NCI-H69 (cell line): Measurements from ENCODE around the gene TMEM238.

Experiments
- DNase-seq: peaks from one replicate; lab custom pipeline; 2025; lab: John Stamatoyannopoulos, UW

The TMEM238 gene

DNA sequence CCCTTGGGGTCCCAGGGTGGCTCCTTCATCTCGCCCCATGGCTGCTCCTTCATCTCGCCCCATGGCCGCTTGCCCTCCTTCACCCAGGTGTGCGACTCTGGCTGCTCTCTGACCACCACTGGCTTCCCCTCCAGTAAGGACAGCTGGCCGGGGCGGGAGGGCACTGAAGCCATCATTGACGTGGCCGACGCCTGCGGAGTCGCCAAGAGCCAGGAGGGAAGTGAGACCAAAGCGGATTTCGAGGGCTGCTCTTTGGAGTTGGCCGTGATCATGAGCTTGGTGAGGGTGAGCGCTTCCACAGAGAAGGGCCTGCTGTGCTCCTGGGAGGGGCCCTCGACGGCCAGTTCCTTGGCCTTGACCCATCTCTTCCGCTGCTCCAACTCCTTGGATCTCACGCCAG is 25.6 kb downstream of the TMEM238 start:
- DNase-seq = no peak

DNA sequence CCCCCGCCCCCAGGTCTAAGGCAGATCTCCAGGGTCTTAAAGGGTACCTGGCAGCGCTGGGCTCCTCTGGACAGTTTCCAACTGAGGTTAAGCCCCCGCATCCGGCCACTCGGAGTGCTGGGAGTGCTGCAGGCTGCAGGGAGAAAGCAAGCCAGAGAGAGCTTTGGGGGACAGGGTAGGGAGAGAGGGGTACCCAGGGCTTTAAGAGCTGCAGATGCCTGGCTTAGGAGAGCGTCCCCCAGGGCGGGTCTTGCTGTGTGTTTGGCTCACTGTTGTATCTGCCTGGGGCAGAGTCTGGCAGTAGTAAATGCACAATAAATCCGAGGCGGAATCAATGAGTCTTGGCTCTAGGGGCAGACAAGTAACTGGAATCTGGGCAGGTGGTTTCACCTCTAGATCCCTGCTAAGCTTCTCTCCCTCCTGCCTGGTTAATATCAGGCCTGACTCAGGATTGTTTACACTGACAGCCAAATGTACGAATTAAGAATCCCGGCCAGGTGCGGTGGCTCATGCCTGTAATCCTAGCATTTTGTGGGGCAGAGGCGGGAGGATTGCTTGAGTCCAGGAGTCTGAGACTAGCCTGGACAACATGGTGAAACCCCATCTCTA is 28.8 kb downstream of the TMEM238 start:
- peak; percentile 78 for DNase-seq

DNA sequence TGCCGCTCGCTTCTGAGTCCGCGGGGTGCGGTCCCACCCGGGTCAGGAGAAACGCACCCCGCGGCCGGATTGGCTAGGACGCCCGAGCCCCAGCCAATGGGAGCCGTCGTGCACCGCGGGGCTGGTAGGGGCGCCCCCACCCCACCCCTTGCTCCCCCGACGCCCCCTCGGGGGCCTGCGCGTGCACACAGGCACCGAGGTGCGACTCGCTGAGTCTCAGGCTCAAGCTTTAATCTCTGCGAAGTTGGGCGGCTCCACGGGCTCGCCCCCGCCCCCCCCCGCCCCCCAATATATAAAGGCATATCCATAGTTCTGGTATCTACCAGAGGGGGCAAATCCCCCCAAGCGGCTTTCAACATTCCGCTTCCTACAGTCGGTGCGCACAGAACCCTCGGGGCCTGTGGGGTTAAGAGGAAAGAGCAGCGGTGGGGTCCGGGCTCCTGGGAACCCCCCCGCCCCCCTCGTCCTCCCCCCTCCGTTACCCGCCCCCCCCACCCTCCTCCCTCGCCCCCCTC is 29.3 kb downstream of the TMEM238 start, which contains the start of gene COX6B2:
TSS of gene COX6B2 (minus strand) at position 22 of the 515 bp plus-strand sequence. CDS start 198 bp downstream, outside the sequence.
- DNase-seq = peak; percentile 44

- DNase-seq = peak; percentile 68
These were observed 30.0 kb downstream of the TMEM238 start for GRCh38 chr19:55353803-55354697.

GRCh38 chr19:55353356-55353802 is 30.7 kb downstream of the TMEM238 start:
- DNase-seq = peak; percentile 39

- DNase-seq = no peak
These were observed 31.4 kb downstream of the TMEM238 start for GRCh38 chr19:55352549-55353145.

DNA sequence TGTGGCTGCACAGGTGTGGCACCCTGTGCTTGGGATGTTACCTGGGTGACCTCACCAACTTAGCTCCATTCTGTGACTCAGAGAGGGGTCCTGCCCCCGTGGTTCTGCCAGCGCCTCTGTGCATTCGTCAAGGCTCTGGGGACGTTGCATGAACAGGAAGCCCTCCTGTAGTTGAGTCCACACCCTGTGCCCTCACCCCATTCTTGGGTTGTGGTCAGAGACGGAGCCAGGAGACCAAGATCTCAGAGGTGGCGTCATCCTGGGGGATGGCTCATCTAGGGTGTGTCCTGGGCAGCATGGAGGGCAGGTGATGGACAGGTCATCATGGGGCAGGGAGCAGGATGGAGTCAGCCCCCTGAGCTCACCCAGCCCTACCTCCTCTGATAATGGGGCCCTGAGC is 32.1 kb downstream of the TMEM238 start:
- no peak for DNase-seq

DNA sequence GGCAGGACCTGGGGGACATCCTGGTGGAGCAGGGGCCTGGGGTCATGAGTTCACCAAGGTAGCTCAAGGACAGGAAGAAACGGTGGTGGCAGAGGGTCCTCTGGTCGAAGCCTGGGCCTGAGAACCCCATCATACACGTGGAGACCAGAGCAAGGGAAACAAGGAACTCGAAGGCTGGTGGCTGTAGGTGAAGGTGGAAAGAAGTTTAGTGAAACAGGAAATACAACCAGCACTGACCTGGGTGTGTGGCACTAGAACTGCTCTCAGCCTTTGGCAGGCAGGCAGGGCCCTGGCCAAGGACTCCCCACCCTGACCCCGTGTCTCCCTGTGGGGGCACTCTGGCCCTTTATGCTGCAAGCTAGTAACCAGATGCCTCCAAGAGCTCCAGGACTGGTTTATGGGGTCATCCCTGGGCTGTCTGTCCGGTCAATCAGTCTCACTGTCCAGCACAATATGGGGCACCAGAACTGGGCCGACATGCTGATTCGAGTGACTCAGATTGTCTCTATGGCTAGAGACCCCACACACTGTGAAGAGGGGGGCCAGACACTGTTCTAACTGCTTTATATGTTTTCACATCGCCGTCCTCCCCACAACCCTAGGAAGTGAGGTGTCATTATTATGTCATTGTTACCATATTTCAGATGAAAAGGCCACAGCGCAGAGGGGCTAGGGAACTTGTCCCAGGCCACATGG is 33.3 kb downstream of the TMEM238 start:
- DNase-seq = no peak

- no peak for DNase-seq
These were observed 35.6 kb downstream of the TMEM238 start for GRCh38 chr19:55348317-55349034.

- no peak for DNase-seq
These were observed 36.6 kb downstream of the TMEM238 start for GRCh38 chr19:55347442-55348009.

GRCh38 chr19:55346725-55347441 is 37.2 kb downstream of the TMEM238 start:
- no peak for DNase-seq

- DNase-seq = peak; percentile 59
These were observed 38.0 kb downstream of the TMEM238 start for GRCh38 chr19:55345818-55346724.

GRCh38 chr19:55345101-55345817 is 38.8 kb downstream of the TMEM238 start:
- DNase-seq = no peak

GRCh38 chr19:55344444-55344843 is 39.6 kb downstream of the TMEM238 start:
- DNase-seq = peak; percentile 81

DNA sequence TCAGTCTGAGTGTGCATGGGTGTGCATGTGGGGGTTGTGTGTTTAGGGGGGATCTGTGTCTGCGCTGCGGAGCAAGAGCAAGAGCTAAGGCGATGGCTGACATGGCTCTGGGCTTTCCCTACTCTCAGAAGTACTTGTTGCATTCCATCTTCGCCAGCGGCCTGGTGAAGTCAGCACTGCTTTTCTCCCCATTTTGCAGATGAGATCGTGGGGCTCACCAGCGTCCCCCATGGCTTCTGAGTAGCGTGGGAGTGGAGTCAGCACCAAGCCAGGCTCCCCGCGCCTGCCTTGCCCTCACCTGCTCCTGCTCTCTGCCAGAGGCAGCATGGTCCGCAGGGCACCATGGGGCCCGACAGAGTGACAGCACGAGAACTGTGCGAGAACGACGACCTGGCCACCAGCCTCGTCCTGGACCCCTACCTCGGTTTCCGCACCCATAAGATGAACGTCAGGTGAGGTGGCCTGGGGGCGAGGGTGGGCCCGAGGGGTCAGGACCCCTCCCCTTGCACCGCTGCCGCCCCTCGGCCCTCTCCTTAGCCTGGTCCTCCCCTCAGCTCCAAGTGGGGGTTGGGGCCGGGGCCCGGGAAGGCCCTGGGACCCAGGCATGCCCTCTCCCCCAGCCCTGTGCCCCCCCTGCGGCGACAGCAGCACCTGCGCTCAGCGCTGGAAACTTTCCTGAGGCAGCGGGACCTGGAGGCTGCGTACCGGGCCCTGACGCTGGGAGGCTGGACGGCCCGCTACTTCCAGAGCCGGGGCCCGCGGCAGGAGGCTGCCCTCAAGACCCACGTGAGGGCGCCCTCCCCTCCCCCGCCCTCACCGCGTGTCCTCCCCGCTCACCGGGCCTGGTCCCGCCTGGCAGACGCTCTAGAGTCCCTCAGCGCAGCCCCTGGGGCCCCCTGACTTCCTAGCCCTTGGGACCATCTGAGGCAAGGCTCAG is 42.2 kb downstream of the TMEM238 start:
- no peak for DNase-seq

DNA sequence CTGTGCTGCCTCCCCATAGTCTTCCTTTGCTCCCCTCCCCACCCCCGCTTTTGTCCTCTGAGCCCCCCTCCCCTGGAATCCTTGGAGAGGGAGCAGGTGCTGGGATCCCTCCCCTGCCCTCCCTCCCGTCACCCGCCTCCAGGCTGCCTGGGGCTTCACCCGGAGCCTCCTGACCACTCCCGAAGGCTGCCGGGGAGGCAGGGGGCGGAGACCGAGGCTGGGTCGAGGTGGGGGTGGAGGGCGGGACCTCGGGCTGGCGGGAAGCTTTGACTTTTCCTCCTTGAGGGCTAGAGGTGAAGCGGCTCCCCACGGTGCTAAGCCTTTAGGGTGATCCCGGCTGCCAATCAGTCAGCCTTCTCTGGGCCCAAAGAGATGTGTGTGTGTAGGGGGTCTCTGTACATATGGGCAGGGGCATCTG is 42.9 kb downstream of the TMEM238 start:
- DNase-seq = peak; percentile 94

GRCh38 chr19:55340784-55341147 is 43.3 kb downstream of the TMEM238 start:
- peak; percentile 90 for DNase-seq
